Uterus (tissue), 2 donors: ENCODE data around the gene TH.

Experiments
- POLR2A ChIP-seq, 2 donors: fragments of 450-650 bp; IDR thresholded peaks; one replicate each; pipeline ENCODE4 v1.6.1; 2016; ENCODE audit warnings: antibody characterized with exemption in 2 of 2, mild to moderate bottlenecking in 1 of 2, moderate library complexity in 1 of 2
- TF ChIP-seq, protein P1 (sequence below), 4 experiments: fragments of 200-600 bp in 2 of 4; fragments of 450-650 bp in 2 of 4; sonication (generic) in 2 of 4; IDR thresholded peaks; one replicate each; pipeline ENCODE4 v1.5.1; 2016 to 2019; ENCODE audit warnings: antibody characterized with exemption in 4 of 4, mild to moderate bottlenecking in 2 of 4, moderate library complexity in 1 of 4

DNA sequence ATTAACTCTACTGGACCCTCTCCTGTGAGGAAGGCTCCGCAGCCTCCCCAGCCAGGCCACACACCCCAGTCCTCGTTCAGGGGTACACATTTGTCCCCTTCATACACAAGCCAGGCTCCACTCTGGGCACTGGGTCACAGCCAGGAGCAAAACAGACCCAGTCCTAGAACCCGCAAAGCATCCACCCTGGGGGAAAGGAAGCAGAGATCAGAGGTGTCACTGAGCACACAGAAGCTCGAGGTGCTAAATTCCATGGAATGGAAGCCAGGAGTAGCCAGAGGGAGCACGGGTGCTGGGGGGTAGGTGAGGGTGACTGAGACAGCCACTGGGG is 43.6 kb upstream of the TH start:
- TF ChIP-seq, protein P1, sequence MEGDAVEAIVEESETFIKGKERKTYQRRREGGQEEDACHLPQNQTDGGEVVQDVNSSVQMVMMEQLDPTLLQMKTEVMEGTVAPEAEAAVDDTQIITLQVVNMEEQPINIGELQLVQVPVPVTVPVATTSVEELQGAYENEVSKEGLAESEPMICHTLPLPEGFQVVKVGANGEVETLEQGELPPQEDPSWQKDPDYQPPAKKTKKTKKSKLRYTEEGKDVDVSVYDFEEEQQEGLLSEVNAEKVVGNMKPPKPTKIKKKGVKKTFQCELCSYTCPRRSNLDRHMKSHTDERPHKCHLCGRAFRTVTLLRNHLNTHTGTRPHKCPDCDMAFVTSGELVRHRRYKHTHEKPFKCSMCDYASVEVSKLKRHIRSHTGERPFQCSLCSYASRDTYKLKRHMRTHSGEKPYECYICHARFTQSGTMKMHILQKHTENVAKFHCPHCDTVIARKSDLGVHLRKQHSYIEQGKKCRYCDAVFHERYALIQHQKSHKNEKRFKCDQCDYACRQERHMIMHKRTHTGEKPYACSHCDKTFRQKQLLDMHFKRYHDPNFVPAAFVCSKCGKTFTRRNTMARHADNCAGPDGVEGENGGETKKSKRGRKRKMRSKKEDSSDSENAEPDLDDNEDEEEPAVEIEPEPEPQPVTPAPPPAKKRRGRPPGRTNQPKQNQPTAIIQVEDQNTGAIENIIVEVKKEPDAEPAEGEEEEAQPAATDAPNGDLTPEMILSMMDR (IDR thresholded peaks at IDR 0.05), result no peak
- no peak for TF ChIP-seq POLR2A (IDR thresholded peaks at IDR 0.05)
